Skeletal muscle satellite cell (primary cell): ENCODE measurements around the gene CDC37.

ENCODE experiments used
- H3K27me3 ChIP-seq: 2 replicates; pipeline ENCODE4 v1.7.0; 2013; ENCODE audit warnings: low read length; ENCODE audit not compliant: control insufficient read depth, insufficient read depth
- H3K36me3 ChIP-seq: 2 replicates; pipeline ENCODE4 v1.7.0; 2013; ENCODE audit warnings: mild to moderate bottlenecking, control low read depth, low read length; ENCODE audit not compliant: insufficient read depth
- H3K4me1 ChIP-seq: 2 replicates; pipeline ENCODE4 v1.7.0; 2013; ENCODE audit warnings: low read length; ENCODE audit not compliant: control insufficient read depth, insufficient read depth
- H3K4me2 ChIP-seq: 2 replicates; pipeline ENCODE4 v1.7.0; 2013; ENCODE audit warnings: mild to moderate bottlenecking, low read length
- H3K4me3 ChIP-seq: 2 replicates; pipeline ENCODE4 v1.7.0; 2013; ENCODE audit warnings: low read length
- H3K9ac ChIP-seq: 2 replicates; pipeline ENCODE4 v1.7.0; 2013; ENCODE audit warnings: mild to moderate bottlenecking, low read depth, low read length, moderate library complexity
- H3K9me3 ChIP-seq: replicated peaks from 2 replicates; pipeline ENCODE4 v1.7.0; 2013; ENCODE audit warnings: mild to moderate bottlenecking, control low read depth, low read length

Gene CDC37

GRCh38 chr19:10343495-10343894 is 59.8 kb downstream of the CDC37 start:
- Histone ChIP-seq H3K4me2 (no peak overlapping the region), H3K9me3 (no peaks in the 10 kb centered on the region), H3K4me1 (peaks cover 6% of the 10 kb centered on the region), H3K4me3 (no peak overlapping the region), H3K36me3 (no peaks in the 10 kb centered on the region), H3K27me3 (peaks cover 3% of the 10 kb centered on the region), H3K9ac (no peak overlapping the region)
